MM.1S (cell line): ENCODE results near the gene AQP1.

ENCODE experiments used
- DNase-seq: peaks from one replicate; pipeline ENCODE4 v3.0.0-alpha.2; 2015
- H2AFZ ChIP-seq: fragments of 300-600 bp; sonication (generic); 2 replicates; pipeline ENCODE4 v1.6.0; 2016; ENCODE audit warnings: antibody characterized with exemption, low read length
- H3F3A ChIP-seq: fragments of 300-600 bp; sonication (generic); 2 replicates; pipeline ENCODE4 v1.6.1; 2016; ENCODE audit warnings: mild to moderate bottlenecking, antibody characterized with exemption, low read length, moderate library complexity, mixed read lengths; ENCODE audit not compliant: insufficient read depth
- H3K27ac ChIP-seq: fragments of 300-600 bp; sonication (generic); 2 replicates; pipeline ENCODE4 v1.5.1; 2016; ENCODE audit warnings: mild to moderate bottlenecking, low read length
- H3K27me3 ChIP-seq: fragments of 300-600 bp; sonication (generic); replicated peaks from 2 replicates; pipeline ENCODE4 v1.6.0; 2016; ENCODE audit warnings: low read length; ENCODE audit not compliant: insufficient read depth
- H3K36me3 ChIP-seq: fragments of 300-600 bp; sonication (generic); replicated peaks from 2 replicates; pipeline ENCODE4 v1.6.1; 2016; ENCODE audit warnings: mild to moderate bottlenecking, low read length, mixed read lengths; ENCODE audit not compliant: insufficient read depth
- H3K4me1 ChIP-seq: fragments of 300-600 bp; sonication (generic); 2 replicates; pipeline ENCODE4 v1.6.1; 2016; ENCODE audit warnings: low read length, mixed read lengths
- H3K4me2 ChIP-seq: fragments of 300-600 bp; sonication (generic); 2 replicates; pipeline ENCODE4 v1.6.0; 2016; ENCODE audit warnings: low read depth, low read length
- H3K4me3 ChIP-seq: fragments of 300-600 bp; sonication (generic); 2 replicates; pipeline ENCODE4 v1.5.1; 2016; ENCODE audit warnings: low read length, mixed read lengths
- H3K79me2 ChIP-seq: fragments of 300-600 bp; sonication (generic); 2 replicates; pipeline ENCODE4 v1.6.1; 2016; ENCODE audit warnings: mixed run types, low read length, mixed read lengths
- H3K9ac ChIP-seq: fragments of 300-600 bp; sonication (generic); 2 replicates; pipeline ENCODE4 v1.6.1; 2016; ENCODE audit warnings: low read length, mixed read lengths
- H3K9me2 ChIP-seq: fragments of 300-600 bp; sonication (generic); replicated peaks from 2 replicates; pipeline ENCODE4 v1.6.1; 2016; ENCODE audit warnings: mild to moderate bottlenecking, low read length, mixed read lengths; ENCODE audit not compliant: insufficient read depth
- H3K9me3 ChIP-seq: fragments of 300-600 bp; sonication (generic); replicated peaks from 2 replicates; pipeline ENCODE4 v1.6.1; 2016; ENCODE audit warnings: mild to moderate bottlenecking, low read length, mixed read lengths; ENCODE audit not compliant: insufficient read depth
- H4K20me1 ChIP-seq: fragments of 300-600 bp; sonication (generic); 2 replicates; pipeline ENCODE4 v1.6.1; 2016; ENCODE audit warnings: mild to moderate bottlenecking, low read length, moderate library complexity, mixed read lengths; ENCODE audit not compliant: insufficient read depth
- EZH2 ChIP-seq: fragments of 300-600 bp; sonication (generic); optimal IDR thresholded peaks from 2 replicates; pipeline ENCODE3; 2017; ENCODE audit warnings: low read depth, mild to moderate bottlenecking, antibody characterized with exemption, low read length, mixed read lengths
- EZH2phosphoT487 ChIP-seq: fragments of 300-600 bp; sonication (generic); IDR thresholded peaks from 2 replicates; pipeline ENCODE4 v1.6.1; 2018; ENCODE audit warnings: antibody characterized with exemption, low read length
- TF ChIP-seq, protein P1 (sequence below): fragments of 300-600 bp; sonication (generic); IDR thresholded peaks from 2 replicates; pipeline ENCODE4 v1.5.1; 2016; ENCODE audit warnings: antibody characterized with exemption, low read length, mixed read lengths

AQP1 gene

DNA sequence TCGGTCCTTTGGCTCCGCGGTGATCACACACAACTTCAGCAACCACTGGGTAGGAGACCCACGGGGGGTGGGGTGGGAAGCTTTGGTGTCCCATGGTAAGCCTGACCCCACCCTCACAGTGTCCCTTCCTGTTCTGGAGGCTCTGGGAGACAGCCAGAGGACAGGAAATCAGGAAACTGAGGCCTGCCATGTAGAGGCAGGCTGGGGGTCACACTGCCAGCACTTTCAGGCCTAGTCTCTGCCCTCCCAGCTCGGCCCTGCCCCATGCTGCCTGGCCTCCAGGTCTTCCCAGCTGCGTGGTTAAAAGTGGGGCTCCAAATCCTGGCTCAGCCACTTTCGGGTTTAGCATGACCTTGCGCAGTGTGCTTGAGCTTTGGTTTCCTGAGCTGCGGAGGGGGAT, 10.9 kb downstream of the AQP1 start:
- no peak overlapping the region for H3K9ac ChIP-seq
- H3K4me2 ChIP-seq, result no peak overlapping the region
- no peak overlapping the region for H2AFZ ChIP-seq
- H3K27ac ChIP-seq, result no peak overlapping the region
- H3K79me2 ChIP-seq, result no peaks in the 10 kb centered on the region
- no peaks in the 10 kb centered on the region for H3K27me3 ChIP-seq
- H3K4me3 ChIP-seq, result no peak overlapping the region
- H3K36me3 ChIP-seq, result no peaks in the 10 kb centered on the region
- no peaks in the 10 kb centered on the region for H4K20me1 ChIP-seq
- H3K9me2 ChIP-seq, result no peaks in the 10 kb centered on the region
- no peaks in the 10 kb centered on the region for H3K4me1 ChIP-seq
- TF ChIP-seq EZH2 (no peak), EZH2phosphoT487 (no peak)
- TF ChIP-seq, protein P1, sequence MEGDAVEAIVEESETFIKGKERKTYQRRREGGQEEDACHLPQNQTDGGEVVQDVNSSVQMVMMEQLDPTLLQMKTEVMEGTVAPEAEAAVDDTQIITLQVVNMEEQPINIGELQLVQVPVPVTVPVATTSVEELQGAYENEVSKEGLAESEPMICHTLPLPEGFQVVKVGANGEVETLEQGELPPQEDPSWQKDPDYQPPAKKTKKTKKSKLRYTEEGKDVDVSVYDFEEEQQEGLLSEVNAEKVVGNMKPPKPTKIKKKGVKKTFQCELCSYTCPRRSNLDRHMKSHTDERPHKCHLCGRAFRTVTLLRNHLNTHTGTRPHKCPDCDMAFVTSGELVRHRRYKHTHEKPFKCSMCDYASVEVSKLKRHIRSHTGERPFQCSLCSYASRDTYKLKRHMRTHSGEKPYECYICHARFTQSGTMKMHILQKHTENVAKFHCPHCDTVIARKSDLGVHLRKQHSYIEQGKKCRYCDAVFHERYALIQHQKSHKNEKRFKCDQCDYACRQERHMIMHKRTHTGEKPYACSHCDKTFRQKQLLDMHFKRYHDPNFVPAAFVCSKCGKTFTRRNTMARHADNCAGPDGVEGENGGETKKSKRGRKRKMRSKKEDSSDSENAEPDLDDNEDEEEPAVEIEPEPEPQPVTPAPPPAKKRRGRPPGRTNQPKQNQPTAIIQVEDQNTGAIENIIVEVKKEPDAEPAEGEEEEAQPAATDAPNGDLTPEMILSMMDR, result no peak
- H3K9me3 ChIP-seq, result no peaks in the 10 kb centered on the region
- DNase-seq, result no peak
- H3F3A ChIP-seq, result no peaks in the 10 kb centered on the region

DNA sequence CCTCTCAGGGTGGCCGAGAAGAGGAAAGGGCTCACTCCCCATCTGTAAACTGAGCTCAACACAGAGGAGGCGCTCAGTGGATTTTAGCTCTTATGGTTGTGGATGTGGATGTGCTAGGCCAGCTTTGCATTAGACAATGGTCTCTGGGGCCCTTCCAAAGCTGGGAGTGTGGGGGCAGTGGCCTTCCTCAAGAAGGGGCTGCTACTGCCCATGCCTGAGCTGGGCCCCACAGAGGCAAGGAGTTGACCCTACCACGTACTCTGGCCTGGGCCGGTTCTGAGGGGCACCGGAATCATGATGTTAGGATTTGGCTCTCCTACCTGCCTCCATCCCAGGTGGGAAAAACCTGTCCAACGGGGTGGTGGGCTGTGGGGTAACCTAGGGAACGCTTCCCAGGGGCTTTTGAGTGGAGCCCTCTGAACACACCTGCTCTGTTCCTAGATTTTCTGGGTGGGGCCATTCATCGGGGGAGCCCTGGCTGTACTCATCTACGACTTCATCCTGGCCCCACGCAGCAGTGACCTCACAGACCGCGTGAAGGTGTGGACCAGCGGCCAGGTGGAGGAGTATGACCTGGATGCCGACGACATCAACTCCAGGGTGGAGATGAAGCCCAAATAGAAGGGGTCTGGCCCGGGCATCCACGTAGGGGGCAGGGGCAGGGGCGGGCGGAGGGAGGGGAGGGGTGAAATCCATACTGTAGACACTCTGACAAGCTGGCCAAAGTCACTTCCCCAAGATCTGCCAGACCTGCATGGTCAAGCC, 11.5 kb downstream of the AQP1 start:
- Histone ChIP-seq H3K36me3 (no peaks in the 10 kb centered on the region), H4K20me1 (no peaks in the 10 kb centered on the region), H3K4me3 (no peak overlapping the region), H3K27me3 (no peaks in the 10 kb centered on the region), H3K9me3 (no peaks in the 10 kb centered on the region), H3K27ac (no peak overlapping the region), H3F3A (no peaks in the 10 kb centered on the region), H2AFZ (no peak overlapping the region), H3K4me2 (no peak overlapping the region), H3K9ac (no peak overlapping the region), H3K9me2 (no peaks in the 10 kb centered on the region), H3K79me2 (no peaks in the 10 kb centered on the region), H3K4me1 (no peaks in the 10 kb centered on the region)
- no peak for DNase-seq
- TF ChIP-seq EZH2phosphoT487, result no peak
- TF ChIP-seq EZH2, result no peak
- TF ChIP-seq, protein P1, result no peak

DNA sequence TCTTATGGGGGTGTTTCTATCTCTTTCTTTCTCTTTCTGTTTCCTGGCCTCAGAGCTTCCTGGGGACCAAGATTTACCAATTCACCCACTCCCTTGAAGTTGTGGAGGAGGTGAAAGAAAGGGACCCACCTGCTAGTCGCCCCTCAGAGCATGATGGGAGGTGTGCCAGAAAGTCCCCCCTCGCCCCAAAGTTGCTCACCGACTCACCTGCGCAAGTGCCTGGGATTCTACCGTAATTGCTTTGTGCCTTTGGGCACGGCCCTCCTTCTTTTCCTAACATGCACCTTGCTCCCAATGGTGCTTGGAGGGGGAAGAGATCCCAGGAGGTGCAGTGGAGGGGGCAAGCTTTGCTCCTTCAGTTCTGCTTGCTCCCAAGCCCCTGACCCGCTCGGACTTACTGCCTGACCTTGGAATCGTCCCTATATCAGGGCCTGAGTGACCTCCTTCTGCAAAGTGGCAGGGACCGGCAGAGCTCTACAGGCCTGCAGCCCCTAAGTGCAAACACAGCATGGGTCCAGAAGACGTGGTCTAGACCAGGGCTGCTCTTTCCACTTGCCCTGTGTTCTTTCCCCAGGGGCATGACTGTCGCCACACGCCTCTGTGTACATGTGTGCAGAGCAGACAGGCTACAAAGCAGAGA, 12.2 kb downstream of the AQP1 start:
- no peaks in the 10 kb centered on the region for H3K9me2 ChIP-seq
- no peaks in the 10 kb centered on the region for H3K79me2 ChIP-seq
- no peak overlapping the region for H2AFZ ChIP-seq
- no peak overlapping the region for H3K4me3 ChIP-seq
- no peaks in the 10 kb centered on the region for H4K20me1 ChIP-seq
- H3K4me2 ChIP-seq, result no peak overlapping the region
- DNase-seq, result no peak
- no peak overlapping the region for H3K9ac ChIP-seq
- no peaks in the 10 kb centered on the region for H3K36me3 ChIP-seq
- H3K4me1 ChIP-seq, result no peaks in the 10 kb centered on the region
- H3F3A ChIP-seq, result no peaks in the 10 kb centered on the region
- H3K27ac ChIP-seq, result no peak overlapping the region
- no peaks in the 10 kb centered on the region for H3K27me3 ChIP-seq
- no peaks in the 10 kb centered on the region for H3K9me3 ChIP-seq
- no peak for TF ChIP-seq EZH2
- TF ChIP-seq, protein P1, result no peak
- no peak for TF ChIP-seq EZH2phosphoT487
